ENCODE data around the gene EHD2. TPM values are rescaled to one million over a fixed set of nuclear protein-coding genes. Genes with fewer than 3 reads are reported as not detected.

The EHD2 gene
- total RNA-seq, 1 experiment from 2014 or later, result 60.5 TPM

DNA sequence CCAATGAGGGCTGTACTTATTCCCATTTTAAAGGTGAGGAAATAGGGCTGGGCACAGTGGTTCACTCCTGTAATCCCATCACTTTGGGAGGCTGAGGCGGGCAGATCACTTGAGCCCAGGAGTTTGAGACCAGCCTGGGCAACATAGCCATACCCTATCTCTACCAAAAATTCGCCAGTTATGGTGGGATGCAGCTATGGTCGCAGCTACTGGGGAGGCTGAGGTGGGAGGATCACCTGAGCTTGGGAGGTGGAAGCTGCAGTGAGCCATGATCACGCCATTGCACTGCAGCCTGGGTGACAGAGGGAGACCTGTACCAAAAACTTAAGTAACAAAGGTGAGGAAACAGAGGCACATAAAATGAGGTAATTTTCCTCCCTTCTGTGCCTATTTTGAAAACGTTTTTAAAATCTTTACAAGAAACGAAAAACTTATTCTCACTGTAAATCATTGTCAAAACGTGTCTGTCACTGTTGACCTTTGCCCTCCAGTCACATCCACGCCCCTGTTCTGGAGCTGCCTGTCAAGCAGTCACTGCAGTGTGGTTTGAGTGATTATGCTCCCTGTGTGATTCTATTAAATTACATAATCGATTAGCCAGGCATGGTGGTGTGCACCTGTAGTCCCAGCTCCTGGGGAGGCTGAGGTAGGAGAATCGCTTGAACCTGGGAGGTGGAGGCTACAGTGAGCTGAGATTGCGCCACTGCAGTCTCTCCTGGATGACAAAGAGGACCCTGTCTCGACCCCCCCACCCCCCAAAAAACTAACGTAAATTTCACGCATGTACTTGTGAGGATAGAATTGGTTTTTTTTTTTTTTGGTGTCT lies 44.6 kb downstream of the EHD2 start:
- CTCF ChIA-PET, result interaction anchor here (2.3 kb wide), 1 partner anchor 8 kb away, joined by 9 read pairs; no protein-coding TSS in a partner anchor
- Histone ChIP-seq H3K36me3 (ENCODE audit: control insufficient read depth in 1 of 2, insufficient read depth in 2 of 2, low read length in 2 of 2) (peaks cover 19 to 49% of the 10 kb centered on the region in 2 experiments), H3K4me3 (replicated peaks in 1 of 2; ENCODE audit: low read depth in 1 of 2, low read length in 2 of 2) (no peak overlapping the region), H4K20me1 (ENCODE audit: insufficient read depth) (peaks cover 6% of the 10 kb centered on the region; the same call in 1 of the 2 replicates), H2AFZ (ENCODE audit: low read depth, low read length, poor library complexity, severe bottlenecking) (no peak overlapping the region), H3K9me2 (ENCODE audit: insufficient read depth) (no peaks in the 10 kb centered on the region), H3K9me3 (ENCODE audit: control insufficient read depth in 1 of 2, insufficient read depth in 1 of 2, low read depth in 1 of 2, low read length in 2 of 2) (no peaks in the 10 kb centered on the region), H3K79me2 (ENCODE audit: insufficient read depth, low read length) (peaks cover 3% of the 10 kb centered on the region; the same call in 1 of the 2 replicates), H3K4me1 (ENCODE audit: control insufficient read depth in 1 of 2, insufficient read depth in 2 of 2, low read length in 2 of 2) (no peaks in the 10 kb centered on the region), H3K4me2 (ENCODE audit: low read length) (no peak overlapping the region), H3K9ac (ENCODE audit: low read length) (no peak overlapping the region), H3K27ac (ENCODE audit: low read depth, low read length) (no peak overlapping the region), H3K27me3 (ENCODE audit: insufficient read depth, low read length) (no peaks in the 10 kb centered on the region)
- POLR2A ChIA-PET, result no interaction called here
- ATAC-seq (no peak), DNase-seq (ENCODE audit: low read depth, low spot score) (no peak)
- intact Hi-C loops (cut with micrococcal nuclease), result no loop called here
- RAD21 ChIA-PET (ENCODE audit: low non-redundant PET in 1 of 2, low total read pairs in 2 of 2, uncharacterized antibody in 2 of 2, unreplicated experiment in 2 of 2), result no interaction called here
- TF ChIP-seq EZH2phosphoT487 (IDR thresholded peaks at IDR 0.05; ENCODE audit: borderline replicate concordance), result no peak
- TF ChIP-seq, protein P1, sequence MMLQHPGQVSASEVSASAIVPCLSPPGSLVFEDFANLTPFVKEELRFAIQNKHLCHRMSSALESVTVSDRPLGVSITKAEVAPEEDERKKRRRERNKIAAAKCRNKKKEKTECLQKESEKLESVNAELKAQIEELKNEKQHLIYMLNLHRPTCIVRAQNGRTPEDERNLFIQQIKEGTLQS (IDR thresholded peaks at IDR 0.05), result no peak
- TF ChIP-seq SP1 (IDR thresholded peaks at IDR 0.05; ENCODE audit: low read depth), result no peak
- no peak for TF ChIP-seq TCF7L2 (IDR thresholded peaks at IDR 0.05; ENCODE audit: borderline replicate concordance, extremely low read depth, insufficient read depth, insufficient read length)
- TSS peak; percentile 12 for BruUV-seq (replicated peaks)

DNA sequence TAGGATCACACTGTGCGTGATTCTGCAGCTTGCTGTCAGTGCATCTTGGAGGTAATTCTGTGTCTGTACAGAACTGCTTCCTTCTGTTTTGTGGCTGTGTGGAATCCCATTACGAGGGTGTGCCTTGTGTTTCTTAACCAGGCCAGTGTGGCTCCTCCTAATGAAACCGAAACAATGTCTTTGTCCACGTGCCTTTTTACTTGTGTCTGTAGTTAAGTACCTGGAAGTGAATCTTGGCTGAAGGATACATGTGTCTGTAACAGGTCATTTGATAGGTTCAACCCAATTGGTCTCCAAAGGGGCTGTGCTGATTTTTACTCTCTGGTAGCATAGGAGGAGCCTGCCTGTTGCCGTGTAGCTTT lies 45.2 kb downstream of the EHD2 start:
- ChIA-PET CTCF (no interaction called here), RAD21 (ENCODE audit: low non-redundant PET in 1 of 2, low total read pairs in 2 of 2, uncharacterized antibody in 2 of 2, unreplicated experiment in 2 of 2) (no interaction called here), POLR2A (no interaction called here)
- no peaks in the 10 kb centered on the region for H3K4me1 ChIP-seq (ENCODE audit: control insufficient read depth in 1 of 2, insufficient read depth in 2 of 2, low read length in 2 of 2)
- no peaks in the 10 kb centered on the region for H3K9me2 ChIP-seq (ENCODE audit: insufficient read depth)
- DNase-seq (ENCODE audit: low read depth, low spot score), result no peak
- no peak overlapping the region for H3K27ac ChIP-seq (ENCODE audit: low read depth, low read length)
- intact Hi-C loops (cut with micrococcal nuclease), result no loop called here
- H3K9ac ChIP-seq (ENCODE audit: low read length), result no peak overlapping the region
- peaks cover 6% of the 10 kb centered on the region; the same call in 1 of the 2 replicates for H4K20me1 ChIP-seq (ENCODE audit: insufficient read depth)
- H3K9me3 ChIP-seq (ENCODE audit: control insufficient read depth in 1 of 2, insufficient read depth in 1 of 2, low read depth in 1 of 2, low read length in 2 of 2), result no peaks in the 10 kb centered on the region
- no peak for ATAC-seq
- no peak overlapping the region for H3K4me2 ChIP-seq (ENCODE audit: low read length)
- H3K27me3 ChIP-seq (ENCODE audit: insufficient read depth, low read length), result no peaks in the 10 kb centered on the region
- peaks cover 3% of the 10 kb centered on the region; the same call in 1 of the 2 replicates for H3K79me2 ChIP-seq (ENCODE audit: insufficient read depth, low read length)
- no peak overlapping the region for H2AFZ ChIP-seq (ENCODE audit: low read depth, low read length, poor library complexity, severe bottlenecking)
- H3K4me3 ChIP-seq (replicated peaks in 1 of 2; ENCODE audit: low read depth in 1 of 2, low read length in 2 of 2), result no peak overlapping the region
- BruUV-seq (replicated peaks), result no TSS peak
- peaks cover 17 to 44% of the 10 kb centered on the region in 2 experiments for H3K36me3 ChIP-seq (ENCODE audit: control insufficient read depth in 1 of 2, insufficient read depth in 2 of 2, low read length in 2 of 2)
- TF ChIP-seq, protein P2, sequence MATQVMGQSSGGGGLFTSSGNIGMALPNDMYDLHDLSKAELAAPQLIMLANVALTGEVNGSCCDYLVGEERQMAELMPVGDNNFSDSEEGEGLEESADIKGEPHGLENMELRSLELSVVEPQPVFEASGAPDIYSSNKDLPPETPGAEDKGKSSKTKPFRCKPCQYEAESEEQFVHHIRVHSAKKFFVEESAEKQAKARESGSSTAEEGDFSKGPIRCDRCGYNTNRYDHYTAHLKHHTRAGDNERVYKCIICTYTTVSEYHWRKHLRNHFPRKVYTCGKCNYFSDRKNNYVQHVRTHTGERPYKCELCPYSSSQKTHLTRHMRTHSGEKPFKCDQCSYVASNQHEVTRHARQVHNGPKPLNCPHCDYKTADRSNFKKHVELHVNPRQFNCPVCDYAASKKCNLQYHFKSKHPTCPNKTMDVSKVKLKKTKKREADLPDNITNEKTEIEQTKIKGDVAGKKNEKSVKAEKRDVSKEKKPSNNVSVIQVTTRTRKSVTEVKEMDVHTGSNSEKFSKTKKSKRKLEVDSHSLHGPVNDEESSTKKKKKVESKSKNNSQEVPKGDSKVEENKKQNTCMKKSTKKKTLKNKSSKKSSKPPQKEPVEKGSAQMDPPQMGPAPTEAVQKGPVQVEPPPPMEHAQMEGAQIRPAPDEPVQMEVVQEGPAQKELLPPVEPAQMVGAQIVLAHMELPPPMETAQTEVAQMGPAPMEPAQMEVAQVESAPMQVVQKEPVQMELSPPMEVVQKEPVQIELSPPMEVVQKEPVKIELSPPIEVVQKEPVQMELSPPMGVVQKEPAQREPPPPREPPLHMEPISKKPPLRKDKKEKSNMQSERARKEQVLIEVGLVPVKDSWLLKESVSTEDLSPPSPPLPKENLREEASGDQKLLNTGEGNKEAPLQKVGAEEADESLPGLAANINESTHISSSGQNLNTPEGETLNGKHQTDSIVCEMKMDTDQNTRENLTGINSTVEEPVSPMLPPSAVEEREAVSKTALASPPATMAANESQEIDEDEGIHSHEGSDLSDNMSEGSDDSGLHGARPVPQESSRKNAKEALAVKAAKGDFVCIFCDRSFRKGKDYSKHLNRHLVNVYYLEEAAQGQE (IDR thresholded peaks at IDR 0.05; ENCODE audit: low read depth), result no peak
- TF ChIP-seq CBX3 (IDR thresholded peaks at IDR 0.05; ENCODE audit: low read depth) (no peak), RAD21 (IDR thresholded peaks at IDR 0.05; ENCODE audit: low read depth) (no peak), FOSL1 (IDR thresholded peaks at IDR 0.05; ENCODE audit: low read depth) (no peak), CEBPB (IDR thresholded peaks at IDR 0.05; ENCODE audit: low read depth) (no peak), TCF7L2 (IDR thresholded peaks at IDR 0.05; ENCODE audit: borderline replicate concordance, extremely low read depth, insufficient read depth, insufficient read length) (no peak), CTCF (IDR thresholded peaks at IDR 0.05 in 2 of 3, conservative IDR thresholded peaks at IDR 0.05 in 1 of 3; ENCODE audit: borderline replicate concordance in 1 of 3, insufficient read depth in 1 of 3, low read depth in 2 of 3, low read length in 2 of 3) (no peak), EZH2phosphoT487 (IDR thresholded peaks at IDR 0.05; ENCODE audit: borderline replicate concordance) (no peak), POLR2A (IDR thresholded peaks at IDR 0.05; ENCODE audit: borderline replicate concordance, extremely low read depth, insufficient read depth, insufficient read length) (no peak), SIN3A (IDR thresholded peaks at IDR 0.05; ENCODE audit: low read depth) (no peak), JUND (IDR thresholded peaks at IDR 0.05) (no peak), ZNF274 (IDR thresholded peaks at IDR 0.05; ENCODE audit: low read depth, low read length) (no peak), EGR1 (IDR thresholded peaks at IDR 0.05; ENCODE audit: low read depth) (no peak)

Data from HCT116 (cell line).